OCI-LY7 (cell line): ENCODE measurements around the gene AKAP13. TPM values are rescaled to one million over a fixed set of nuclear protein-coding genes. Genes with fewer than 3 reads are reported as not detected.

Experiments
- BruUV-seq: library from RNA; stranded (reverse); fragments of 400-500 nt; replicated peaks from 2 replicates; lab custom pipeline; 2021; lab: Mats Ljungman, UMichigan
- CTCF ChIA-PET: fragments of 300-600 bp; sonication (Branson Sonifier 250); formaldehyde crosslinking; loops from one replicate; lab custom pipeline; 2022; ENCODE audit warnings: antibody characterized with exemption; ENCODE audit not compliant: unreplicated experiment; lab: Charles Lee
- POLR2A ChIA-PET: fragments of 300-600 bp; sonication (Branson Sonifier 250); formaldehyde crosslinking; loops from one replicate; lab custom pipeline; 2022; ENCODE audit warnings: antibody characterized with exemption; lab: Charles Lee
- DNase-seq: peaks from one replicate; pipeline ENCODE4 v3.0.0-alpha.2; 2015; ENCODE audit warnings: low spot score
- H2AFZ ChIP-seq: fragments of 200-600 bp; sonication (generic), shearing (Covaris generic); 2 replicates; pipeline ENCODE4 v1.6.1; 2014; ENCODE audit warnings: mild to moderate bottlenecking, antibody characterized with exemption, low read length, moderate library complexity
- H3K27ac ChIP-seq: fragments of 200-600 bp; sonication (generic); 2 replicates; pipeline ENCODE4 v1.5.1; 2014; ENCODE audit warnings: mixed run types, low read depth, mild to moderate bottlenecking, moderate library complexity, low read length, inconsistent platforms; ENCODE audit not compliant: poor library complexity, severe bottlenecking
- H3K36me3 ChIP-seq: fragments of 200-600 bp; sonication (generic); 2 replicates; pipeline ENCODE4 v1.6.1; 2014; ENCODE audit warnings: mild to moderate bottlenecking, antibody characterized with exemption, low read length, moderate library complexity, mixed read lengths; ENCODE audit not compliant: insufficient read depth
- H3K4me1 ChIP-seq: fragments of 200-600 bp; sonication (generic); 2 replicates; pipeline ENCODE4 v1.5.1; 2014; ENCODE audit warnings: mild to moderate bottlenecking, low read length; ENCODE audit not compliant: insufficient read depth, poor library complexity, severe bottlenecking
- H3K4me2 ChIP-seq: fragments of 200-600 bp; sonication (generic); 2 replicates; pipeline ENCODE4 v1.6.1; 2014; ENCODE audit warnings: mild to moderate bottlenecking, low read length
- H3K4me3 ChIP-seq: fragments of 200-600 bp; sonication (generic); 2 replicates; pipeline ENCODE4 v1.5.1; 2014; ENCODE audit warnings: mild to moderate bottlenecking, low read depth, low read length; ENCODE audit not compliant: poor library complexity, severe bottlenecking
- H3K79me2 ChIP-seq: fragments of 200-600 bp; sonication (generic); 2 replicates; pipeline ENCODE4 v1.6.1; 2016; ENCODE audit warnings: low read depth, mild to moderate bottlenecking, low read length, moderate library complexity, mixed read lengths; ENCODE audit not compliant: insufficient read depth
- H3K9me2 ChIP-seq: fragments of 200-600 bp; sonication (generic); 2 replicates; pipeline ENCODE4 v1.6.1; 2016; ENCODE audit warnings: mild to moderate bottlenecking, low read length, mixed read lengths; ENCODE audit not compliant: insufficient read depth
- H3K9me3 ChIP-seq: fragments of 200-600 bp; sonication (generic); 2 replicates; pipeline ENCODE4 v1.6.1; 2014; ENCODE audit warnings: mild to moderate bottlenecking, mixed run types, low read length, mixed read lengths
- H4K20me1 ChIP-seq: fragments of 200-600 bp; sonication (generic); 2 replicates; pipeline ENCODE4 v1.6.1; 2014; ENCODE audit warnings: mild to moderate bottlenecking, antibody characterized with exemption, low read length, moderate library complexity, mixed read lengths; ENCODE audit not compliant: insufficient read depth
- CTCF ChIP-seq: fragments of 200-600 bp; sonication (generic); conservative IDR thresholded peaks from 2 replicates; pipeline ENCODE4 v1.5.1; 2014; ENCODE audit warnings: mild to moderate bottlenecking, antibody characterized with exemption, low read length, moderate library complexity, mixed read lengths
- EZH2phosphoT487 ChIP-seq: fragments of 200-600 bp; sonication (generic); IDR thresholded peaks from 2 replicates; pipeline ENCODE4 v1.6.1; 2018; ENCODE audit warnings: low read depth, borderline replicate concordance, mild to moderate bottlenecking, mixed run types, antibody characterized with exemption, low read length, moderate library complexity, mixed read lengths
- intact Hi-C: fragments of 100-400 bp; cut with micrococcal nuclease; formaldehyde crosslinking; loops from one replicate; pipeline ENCODE4 v1.10.0; 2022; ENCODE audit not compliant: unreplicated experiment
- total RNA-seq, 2 experiments: library from RNA; depleted of rRNA in 1 of 2; stranded (reverse); fragments of >200 nt in 1 of 2; shearing (Covaris generic) in 1 of 2; gene quantifications; 2 replicates each; pipeline ENCODE4 v1.2.3, GENCODE V29; 2014 to 2022

AKAP13 gene
- total RNA-seq, 2 experiments from 2014 or later: 140 to 250 TPM

DNA sequence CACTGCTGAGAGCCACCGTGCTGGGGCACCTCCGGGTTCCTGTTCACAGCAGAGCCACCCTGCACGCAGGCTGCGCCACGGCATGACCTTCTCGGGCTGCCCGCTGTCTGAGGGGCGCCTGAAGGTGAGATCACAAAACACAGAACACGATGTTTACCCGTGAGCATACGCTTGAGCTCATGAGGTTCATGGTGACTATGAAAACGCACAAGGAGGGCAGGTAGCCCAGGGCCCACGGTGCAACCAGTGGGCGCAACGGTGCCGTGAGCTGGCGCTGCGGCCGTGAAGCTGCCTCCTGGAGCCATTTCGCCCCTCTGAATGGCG is 378.2 kb downstream of the AKAP13 start:
- Histone ChIP-seq H3K79me2 (no peaks in the 10 kb centered on the region), H4K20me1 (no peaks in the 10 kb centered on the region), H2AFZ (no peak overlapping the region), H3K4me2 (no peak overlapping the region), H3K36me3 (no peaks in the 10 kb centered on the region), H3K9me2 (no peaks in the 10 kb centered on the region), H3K9me3 (no peaks in the 10 kb centered on the region), H3K27ac (no peak overlapping the region), H3K4me1 (no peaks in the 10 kb centered on the region), H3K4me3 (no peak overlapping the region)
- intact Hi-C loops: no loop called here
- TF ChIP-seq CTCF (no peak), EZH2phosphoT487 (no peak)
- POLR2A ChIA-PET: no interaction called here
- CTCF ChIA-PET: interaction anchor here (0.5 kb wide), 1 partner anchor 60 kb away, joined by 3 read pairs; no protein-coding TSS in a partner anchor
- BruUV-seq: no TSS peak
- no peak for DNase-seq

DNA sequence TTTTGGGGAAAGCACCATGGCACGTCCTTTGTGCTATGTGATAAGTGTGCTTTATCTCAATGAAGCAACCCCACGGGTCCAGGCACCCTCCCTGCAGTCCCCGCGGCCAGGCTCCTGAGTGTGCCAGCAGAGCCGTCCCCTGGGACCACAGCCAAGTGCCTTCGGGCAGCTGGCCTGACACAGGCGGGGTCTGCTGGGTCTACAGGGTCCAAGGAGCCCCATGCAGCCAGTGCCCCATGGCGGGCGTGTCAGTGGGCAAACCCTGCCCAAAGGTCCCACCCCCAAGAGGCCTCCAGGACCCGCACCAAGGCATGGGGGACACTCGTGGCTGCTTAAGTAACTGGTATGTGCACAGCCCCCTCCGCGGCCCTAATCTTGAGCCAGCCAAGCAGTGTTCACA is 379.0 kb downstream of the AKAP13 start:
- CTCF ChIA-PET: interaction anchor here (0.5 kb wide), 1 partner anchor 59 kb away, joined by 3 read pairs; no protein-coding TSS in a partner anchor
- intact Hi-C loops: no loop called here

More for the DNA sequence above, 379.0 kb downstream of the AKAP13 start:
- TF ChIP-seq EZH2phosphoT487: no peak
- no peak for TF ChIP-seq CTCF
- no peak overlapping the region for H2AFZ ChIP-seq
- POLR2A ChIA-PET: no interaction called here
- no peaks in the 10 kb centered on the region for H3K36me3 ChIP-seq
- no peaks in the 10 kb centered on the region for H3K4me1 ChIP-seq
- no peaks in the 10 kb centered on the region for H3K9me2 ChIP-seq
- no peak overlapping the region for H3K27ac ChIP-seq
- no peaks in the 10 kb centered on the region for H3K79me2 ChIP-seq
- no peak for DNase-seq
- BruUV-seq: no TSS peak
- no peak overlapping the region for H3K4me2 ChIP-seq
- no peaks in the 10 kb centered on the region for H3K9me3 ChIP-seq
- H4K20me1 ChIP-seq: no peaks in the 10 kb centered on the region
- H3K4me3 ChIP-seq: no peak overlapping the region
